OCI-M2 (cell line): Measurements from ENCODE around the gene KRT84.
"Not testable (repeated sequence)": the region's sequence is repeated elsewhere in the genome, so short reads cannot be mapped to it uniquely, and the experiment has no call there.

Experiments used
- DNase-seq: peaks from one replicate; lab custom pipeline; 2025; ENCODE audit not compliant: unreplicated experiment; lab: John Stamatoyannopoulos, UW

KRT84 gene

GRCh38 chr12:52346593-52346992, 38.9 kb downstream of the KRT84 start:
- no peak for DNase-seq

DNA sequence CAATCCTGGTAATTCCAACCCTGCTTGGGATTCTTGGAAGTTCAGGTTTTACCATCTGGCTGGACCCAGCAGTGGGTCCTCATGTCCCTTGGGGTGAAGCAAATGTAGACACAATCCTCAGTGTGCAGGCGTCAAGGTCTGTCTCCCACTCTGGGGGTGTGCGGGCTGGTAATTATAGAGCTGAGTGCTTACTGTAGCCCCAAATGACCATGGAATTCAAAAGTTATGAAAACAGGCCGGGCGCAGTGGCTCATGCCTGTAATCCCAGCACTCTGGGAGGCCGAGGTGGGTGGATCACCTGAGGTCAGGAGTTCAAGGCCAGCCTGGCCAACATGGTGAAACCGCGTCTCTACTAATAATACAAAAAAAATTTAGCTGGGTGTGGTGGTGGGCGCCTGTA, 40.4 kb downstream of the KRT84 start:
- DNase-seq = not testable (repeated sequence)

GRCh38 chr12:52344111-52344510, 41.3 kb downstream of the KRT84 start:
- no peak for DNase-seq

DNA sequence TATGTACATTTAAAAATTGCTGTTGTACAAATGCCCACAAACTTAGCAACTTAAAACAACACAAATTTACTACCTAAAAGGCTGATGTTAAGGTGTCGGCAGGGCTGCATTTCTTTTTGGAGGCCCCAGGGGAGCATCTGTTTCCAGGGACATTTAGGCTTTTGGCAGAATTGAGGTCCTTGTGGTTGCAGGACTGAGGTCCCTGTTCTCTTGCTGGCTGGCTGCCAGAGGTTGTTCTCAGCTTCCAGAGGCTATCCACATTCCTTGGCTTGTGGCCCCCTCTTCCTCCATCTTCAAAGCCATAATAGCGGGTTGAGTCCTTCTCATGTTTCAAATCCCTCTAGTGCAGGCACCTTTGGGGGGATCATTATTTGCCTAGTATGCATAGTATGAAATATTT, 41.9 kb downstream of the KRT84 start:
- no peak for DNase-seq

DNA sequence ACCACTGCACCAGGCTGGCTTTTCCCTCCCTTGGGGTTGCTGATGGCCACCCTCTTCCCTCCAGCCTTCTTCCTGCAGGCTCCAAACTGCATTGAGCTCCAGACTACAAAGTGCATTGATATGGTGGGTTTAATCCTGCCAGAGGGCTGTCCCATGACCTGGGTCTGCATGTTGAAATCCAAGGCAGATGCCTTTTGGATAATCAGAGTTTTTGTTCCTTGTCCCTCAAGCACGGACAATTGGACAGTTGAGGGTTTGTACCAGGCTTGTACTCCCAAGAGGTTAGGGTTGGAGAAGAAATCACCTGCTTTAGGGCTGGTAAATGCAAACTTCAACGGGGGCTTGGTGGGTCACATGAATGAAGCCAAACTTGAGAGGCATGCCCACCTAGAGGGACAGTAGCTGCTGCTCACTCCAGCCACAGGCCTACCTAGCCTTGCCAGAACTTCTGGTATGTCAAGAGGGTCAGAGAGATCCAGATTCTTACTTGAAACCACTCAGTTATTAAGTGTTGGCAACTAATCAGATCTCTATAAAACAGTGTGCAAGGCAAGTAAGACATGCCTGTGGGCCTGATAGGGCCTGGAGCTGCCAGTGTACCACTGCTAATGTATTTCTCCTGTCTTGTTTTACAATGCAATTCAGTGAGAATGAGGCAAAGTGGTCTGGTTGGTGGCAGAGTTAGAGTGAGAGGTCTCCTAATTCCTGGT, 42.5 kb downstream of the KRT84 start:
- no peak for DNase-seq

- no peak for DNase-seq
Observed at GRCh38 chr12:52341066-52341580, 44.3 kb downstream of the KRT84 start.

DNA sequence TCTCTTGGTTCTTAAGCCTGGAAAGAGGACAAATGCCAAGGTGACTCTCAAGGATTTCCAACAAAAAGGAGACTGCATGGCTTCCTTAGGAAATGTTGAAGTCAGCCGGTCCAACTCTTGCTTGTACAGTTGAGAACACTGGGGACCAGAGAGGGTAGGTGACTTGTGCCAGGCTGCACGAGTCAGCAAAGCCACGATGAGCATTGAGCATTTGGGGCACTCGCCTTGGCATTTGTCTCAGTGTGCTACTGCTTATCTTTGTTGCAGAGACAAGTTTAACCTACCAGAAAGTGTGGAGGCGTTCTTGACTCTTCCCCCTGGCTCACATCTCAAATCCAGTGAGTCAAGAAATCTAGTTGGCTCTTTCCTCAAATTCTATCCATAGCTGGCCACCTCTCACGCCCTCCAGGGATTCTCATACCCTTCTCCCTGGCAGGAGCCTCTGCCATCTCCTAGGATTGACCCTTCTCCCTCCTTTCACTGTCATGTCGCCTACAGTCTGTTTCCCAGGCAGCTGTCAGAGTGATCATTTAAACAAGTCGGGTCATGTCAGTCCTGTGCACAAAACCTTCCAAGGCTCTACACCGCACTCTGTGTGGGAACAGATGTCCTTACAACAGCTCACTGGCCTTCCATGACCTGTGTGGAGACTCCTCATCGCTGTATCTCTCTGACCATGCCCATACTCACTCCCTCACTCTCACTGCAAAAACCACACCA, 47.1 kb downstream of the KRT84 start:
- DNase-seq = no peak

- DNase-seq = no peak
Observed at GRCh38 chr12:52337054-52337453, 48.4 kb downstream of the KRT84 start.

DNA sequence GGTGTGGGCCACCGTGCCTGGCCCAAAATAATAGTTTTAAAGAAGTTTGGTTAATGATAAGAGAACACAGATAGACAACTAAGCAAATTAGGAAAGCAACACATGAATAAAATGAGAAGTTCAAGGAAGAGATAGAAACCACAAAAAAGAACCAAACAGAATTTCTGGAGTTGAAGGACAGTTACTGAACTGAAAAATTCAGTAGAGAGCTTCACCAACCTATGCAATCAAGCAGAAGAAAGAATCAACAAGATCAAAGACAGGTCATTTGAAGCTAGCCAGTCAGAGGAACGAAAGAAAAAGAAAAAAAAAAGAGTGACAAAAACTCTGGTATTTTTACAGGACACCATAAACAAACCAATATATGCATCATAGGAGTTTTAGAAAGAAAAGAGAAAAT, 48.8 kb downstream of the KRT84 start:
- DNase-seq = no peak

- DNase-seq = no peak
Observed at GRCh38 chr12:52335598-52336262, 49.7 kb downstream of the KRT84 start.

GRCh38 chr12:52334185-52334584, 51.3 kb downstream of the KRT84 start:
- DNase-seq = no peak

GRCh38 chr12:52333321-52333720, 52.1 kb downstream of the KRT84 start:
- no peak for DNase-seq

DNA sequence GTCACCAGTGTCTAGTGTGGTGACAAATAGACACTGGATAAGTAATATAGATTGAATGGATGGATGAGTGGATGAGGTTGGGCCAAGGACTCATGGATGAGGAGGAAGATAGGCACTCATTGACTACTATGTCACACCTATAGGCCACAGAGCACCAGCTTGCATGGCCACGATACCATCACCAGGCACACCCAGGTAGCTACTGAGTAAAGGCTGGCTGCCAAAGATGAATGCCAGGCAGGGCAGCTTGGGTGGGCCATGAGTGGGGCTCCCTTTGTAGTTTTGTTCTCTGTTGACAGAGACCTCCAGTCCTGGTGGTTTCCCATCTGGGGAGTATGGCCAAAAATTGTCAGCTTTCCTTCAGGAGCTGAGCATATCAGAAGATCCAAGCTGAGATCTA, 53.1 kb downstream of the KRT84 start:
- DNase-seq = no peak

GRCh38 chr12:52331833-52332232, 53.6 kb downstream of the KRT84 start:
- no peak for DNase-seq

GRCh38 chr12:52331039-52331438, 54.4 kb downstream of the KRT84 start:
- no peak for DNase-seq

DNA sequence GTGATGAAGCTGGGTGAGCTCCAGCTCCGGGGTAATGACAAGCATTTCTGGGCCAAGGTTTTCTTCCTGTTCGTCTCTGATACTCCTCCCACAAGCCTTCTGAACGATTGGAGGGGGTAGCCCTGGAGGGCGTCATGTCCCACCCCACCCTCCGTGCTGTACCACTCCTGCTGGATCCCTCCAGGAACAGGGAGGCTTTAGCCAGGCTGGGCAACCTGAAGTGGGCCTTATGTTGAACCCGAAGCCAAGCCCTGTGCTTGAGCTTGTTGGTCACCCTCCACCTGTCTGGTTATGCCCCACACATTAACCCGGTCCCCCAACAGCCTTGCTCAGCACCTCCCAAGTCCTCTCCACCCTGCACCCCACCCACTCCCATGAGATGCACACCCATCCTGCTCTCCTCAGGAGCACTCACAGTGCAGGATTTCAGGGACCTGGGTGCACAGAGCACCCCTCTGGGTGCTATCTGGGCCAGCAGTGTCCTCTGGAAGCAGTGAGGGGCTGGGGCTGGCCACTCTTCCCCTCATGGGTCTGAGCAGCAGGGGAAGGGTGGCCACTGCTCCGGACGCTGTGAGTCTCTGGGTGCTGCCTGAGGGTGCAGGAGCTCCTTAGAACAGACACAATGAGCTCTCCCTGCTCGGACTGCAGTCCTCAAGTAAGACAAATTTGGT, 57.5 kb downstream of the KRT84 start:
- no peak for DNase-seq
